ENCODE measurements around the gene WDR55. TPM values are rescaled to one million over a fixed set of nuclear protein-coding genes. Genes with fewer than 3 reads are reported as not detected.
"Not testable (repeated sequence)": the region's sequence is repeated elsewhere in the genome, so short reads cannot be mapped to it uniquely, and the experiment has no call there.

WDR55 gene
- total and polyA plus RNA-seq, 4 donors = 10.0 to 18.2 (median 11.7) TPM

GRCh38 chr5:140713562-140714094 is 48.9 kb downstream of the WDR55 start:
- Histone ChIP-seq H3K27me3 (ENCODE audit: control insufficient read depth in 4 of 4, insufficient read depth in 4 of 4, low read length in 3 of 4) (no peaks in the 10 kb centered on the region), H3K9me3 (ENCODE audit: control insufficient read depth in 4 of 4, low read length in 3 of 4) (no peaks in the 10 kb centered on the region), H3K4me1 (ENCODE audit: control insufficient read depth in 4 of 4, insufficient read depth in 4 of 4, low read length in 3 of 4) (peaks cover 0 to 5% (median 2%) of the 10 kb centered on the region in 4 donors), H3K4me3 (ENCODE audit: low read depth in 1 of 3, low read length in 3 of 3) (no peak overlapping the region), H3K27ac (ENCODE audit: low read depth in 1 of 2, low read length in 2 of 2) (no peak overlapping the region), H3K9ac (ENCODE audit: low read depth in 1 of 2, low read length in 2 of 2) (no peak overlapping the region), H3K36me3 (ENCODE audit: control insufficient read depth in 4 of 4, insufficient read depth in 3 of 4, low read depth in 1 of 4, low read length in 3 of 4) (no peaks in the 10 kb centered on the region)
- WGBS = 84% methylated on average over 1 of the region's 1 CpG
- DNase-seq (ENCODE audit: low spot score) = no peak
- TF ChIP-seq MAX (IDR thresholded peaks at IDR 0.05) (no peak), REST (IDR thresholded peaks at IDR 0.05) (no peak), CTCF (IDR thresholded peaks at IDR 0.05; ENCODE audit: low read depth, low read length, missing input control) (no peak)

GRCh38 chr5:140716238-140716637 is 51.5 kb downstream of the WDR55 start:
- DNase-seq (ENCODE audit: low spot score); H3K4me1 ChIP-seq (ENCODE audit: control insufficient read depth in 4 of 4, insufficient read depth in 4 of 4, low read length in 3 of 4); H3K4me3 ChIP-seq (ENCODE audit: low read depth in 1 of 3, low read length in 3 of 3); H3K27me3 ChIP-seq (ENCODE audit: control insufficient read depth in 4 of 4, insufficient read depth in 4 of 4, low read length in 3 of 4); H3K36me3 ChIP-seq (ENCODE audit: control insufficient read depth in 4 of 4, insufficient read depth in 3 of 4, low read depth in 1 of 4, low read length in 3 of 4); H3K9ac ChIP-seq (ENCODE audit: low read depth in 1 of 2, low read length in 2 of 2); H3K9me3 ChIP-seq (ENCODE audit: control insufficient read depth in 4 of 4, low read length in 3 of 4); H3K27ac ChIP-seq (ENCODE audit: low read depth in 1 of 2, low read length in 2 of 2): not testable (repeated sequence)
- WGBS = 90% methylated on average over 2 of the region's 2 CpGs

GRCh38 chr5:140718266-140718592 is 53.5 kb downstream of the WDR55 start:
- no peak for DNase-seq (ENCODE audit: low spot score)
- TF ChIP-seq ZBTB33 (IDR thresholded peaks at IDR 0.05) (no peak), MAX (IDR thresholded peaks at IDR 0.05) (no peak), RAD21 (IDR thresholded peaks at IDR 0.05) (no peak), FOXA1 (IDR thresholded peaks at IDR 0.05) (no peak), JUND (IDR thresholded peaks at IDR 0.05) (no peak), FOXA2 (IDR thresholded peaks at IDR 0.05) (no peak), GABPA (IDR thresholded peaks at IDR 0.05 in 1 of 2, conservative IDR thresholded peaks at IDR 0.05 in 1 of 2) (no peak), HNF4G (IDR thresholded peaks at IDR 0.05) (no peak), EGR1 (IDR thresholded peaks at IDR 0.05; ENCODE audit: low read depth in 2 of 2) (no peak), TAF1 (conservative IDR thresholded peaks at IDR 0.05) (no peak), REST (IDR thresholded peaks at IDR 0.05) (no peak), ATF3 (IDR thresholded peaks at IDR 0.05) (no peak)
- no peak overlapping the region for H3K27ac ChIP-seq (ENCODE audit: low read depth in 1 of 2, low read length in 2 of 2)
- no peaks in the 10 kb centered on the region for H3K9me3 ChIP-seq (ENCODE audit: control insufficient read depth in 4 of 4, low read length in 3 of 4)
- no peaks in the 10 kb centered on the region for H3K4me1 ChIP-seq (ENCODE audit: control insufficient read depth in 4 of 4, insufficient read depth in 4 of 4, low read length in 3 of 4)
- H3K36me3 ChIP-seq (ENCODE audit: control insufficient read depth in 4 of 4, insufficient read depth in 3 of 4, low read depth in 1 of 4, low read length in 3 of 4) = no peaks in the 10 kb centered on the region
- no peaks in the 10 kb centered on the region for H3K27me3 ChIP-seq (ENCODE audit: control insufficient read depth in 4 of 4, insufficient read depth in 4 of 4, low read length in 3 of 4)
- 80% methylated on average over 7 of the region's 7 CpGs for WGBS
- H3K4me3 ChIP-seq (ENCODE audit: low read depth in 1 of 3, low read length in 3 of 3) = no peak overlapping the region
- no peak overlapping the region for H3K9ac ChIP-seq (ENCODE audit: low read depth in 1 of 2, low read length in 2 of 2)

Measured in liver (tissue), 9 donors.